Effector CD4-positive, alpha-beta T cell (primary cell): ENCODE data around the gene BICDL2.
A peak's percentile ranks its signal among the peaks of the same experiment; 100 is the strongest.

Experiments used
- DNase-seq: peaks from one replicate; pipeline ENCODE4 v3.0.0-alpha.2; 2020

The BICDL2 gene

GRCh38 chr16:2981899-2982250, 54.9 kb downstream of the BICDL2 start:
- DNase-seq: no peak

GRCh38 chr16:2981177-2981898, 55.4 kb downstream of the BICDL2 start:
- DNase-seq: no peak

- peak; percentile 91 for DNase-seq
Observed at GRCh38 chr16:2980227-2981176, 56.2 kb downstream of the BICDL2 start, which contains the start of gene PKMYT1. Gene PKMYT1 (minus strand): TSS chr16:2980446. CDS start chr16:2979657, 789 bp downstream.

GRCh38 chr16:2979669-2980226, 57.0 kb downstream of the BICDL2 start:
- DNase-seq: no peak
